Prostate gland (tissue), 2 donors: Measurements from ENCODE around the gene DMBX1.

Source experiments
- POLR2A ChIP-seq: fragments of 450-650 bp; IDR thresholded peaks from one replicate; pipeline ENCODE4 v1.6.1; 2016; ENCODE audit warnings: antibody characterized with exemption, mild to moderate bottlenecking
- POLR2AphosphoS5 ChIP-seq: sonication (generic); formaldehyde crosslinking; IDR thresholded peaks from one replicate; pipeline ENCODE4 v1.6.1; 2017; ENCODE audit warnings: antibody characterized with exemption
- TF ChIP-seq, protein P1 (sequence below), 4 experiments: fragments of 200-600 bp in 2 of 4; fragments of 450-650 bp in 2 of 4; sonication (generic) in 2 of 4; IDR thresholded peaks; 1 replicate in 3 of 4; 2 replicates in 1 of 4; pipeline ENCODE4 v1.5.1; 2016 to 2019; ENCODE audit warnings: antibody characterized with exemption in 4 of 4, mild to moderate bottlenecking in 2 of 4, moderate library complexity in 2 of 4

DNA sequence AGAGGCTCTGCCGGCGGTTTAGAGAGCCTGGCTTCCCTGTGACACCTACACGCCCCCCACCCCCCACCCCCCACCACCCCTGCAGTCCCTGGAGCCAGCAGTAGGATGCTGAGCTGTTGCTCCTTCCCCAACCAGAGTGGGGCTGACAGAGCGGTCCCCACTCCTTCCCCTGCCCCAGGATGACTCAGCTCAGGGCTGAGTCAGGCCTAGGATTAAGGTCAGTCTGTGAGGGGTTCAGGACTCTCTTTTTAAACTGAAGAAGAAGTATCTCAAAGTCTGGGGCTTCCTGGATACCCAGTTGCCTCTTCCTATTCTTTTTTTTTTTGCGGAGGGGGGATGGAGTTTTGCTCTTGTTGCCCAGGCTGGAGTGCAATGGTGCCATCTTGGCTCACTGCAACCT is 19.1 kb downstream of the DMBX1 start:
- TF ChIP-seq, protein P1, sequence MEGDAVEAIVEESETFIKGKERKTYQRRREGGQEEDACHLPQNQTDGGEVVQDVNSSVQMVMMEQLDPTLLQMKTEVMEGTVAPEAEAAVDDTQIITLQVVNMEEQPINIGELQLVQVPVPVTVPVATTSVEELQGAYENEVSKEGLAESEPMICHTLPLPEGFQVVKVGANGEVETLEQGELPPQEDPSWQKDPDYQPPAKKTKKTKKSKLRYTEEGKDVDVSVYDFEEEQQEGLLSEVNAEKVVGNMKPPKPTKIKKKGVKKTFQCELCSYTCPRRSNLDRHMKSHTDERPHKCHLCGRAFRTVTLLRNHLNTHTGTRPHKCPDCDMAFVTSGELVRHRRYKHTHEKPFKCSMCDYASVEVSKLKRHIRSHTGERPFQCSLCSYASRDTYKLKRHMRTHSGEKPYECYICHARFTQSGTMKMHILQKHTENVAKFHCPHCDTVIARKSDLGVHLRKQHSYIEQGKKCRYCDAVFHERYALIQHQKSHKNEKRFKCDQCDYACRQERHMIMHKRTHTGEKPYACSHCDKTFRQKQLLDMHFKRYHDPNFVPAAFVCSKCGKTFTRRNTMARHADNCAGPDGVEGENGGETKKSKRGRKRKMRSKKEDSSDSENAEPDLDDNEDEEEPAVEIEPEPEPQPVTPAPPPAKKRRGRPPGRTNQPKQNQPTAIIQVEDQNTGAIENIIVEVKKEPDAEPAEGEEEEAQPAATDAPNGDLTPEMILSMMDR (IDR thresholded peaks at IDR 0.05), result no peak
- no peak for TF ChIP-seq POLR2AphosphoS5
- no peak for TF ChIP-seq POLR2A
